GM23338 (cell line): ENCODE results near the gene DUSP19. TPM values are rescaled to one million over a fixed set of nuclear protein-coding genes. Genes with fewer than 3 reads are reported as not detected.

Source experiments
- ATAC-seq: fragments of 200-7000 bp; cut with Tn5 transposase; 3 replicates; pipeline ENCODE4 v1.9.1; 2020
- DNase-seq: peaks from one replicate; pipeline ENCODE4 v3.0.0-alpha.2; 2015; ENCODE audit warnings: low spot score
- H2AFZ ChIP-seq: fragments of 200-600 bp; sonication (generic); 2 replicates; pipeline ENCODE4 v1.8.0; 2016; ENCODE audit warnings: antibody characterized with exemption, mild to moderate bottlenecking, moderate library complexity
- H3F3A ChIP-seq: fragments of 200-600 bp; sonication (generic); replicated peaks from 2 replicates; pipeline ENCODE4 v1.8.0; 2017; ENCODE audit warnings: antibody characterized with exemption, mixed run types, low read depth
- H3K27ac ChIP-seq: fragments of 200-600 bp; sonication (generic); 2 replicates; pipeline ENCODE4 v1.6.1; 2016; ENCODE audit warnings: low read depth
- H3K27me3 ChIP-seq: fragments of 200-600 bp; sonication (generic); 2 replicates; pipeline ENCODE4 v1.8.0; 2016; ENCODE audit warnings: mild to moderate bottlenecking, mixed run types, moderate library complexity; ENCODE audit not compliant: insufficient read depth
- H3K36me3 ChIP-seq: fragments of 200-600 bp; sonication (generic); 2 replicates; pipeline ENCODE4 v1.8.0; 2016; ENCODE audit warnings: mild to moderate bottlenecking; ENCODE audit not compliant: insufficient read depth
- H3K4me1 ChIP-seq: fragments of 200-600 bp; sonication (generic); 2 replicates; pipeline ENCODE4 v1.8.0; 2016; ENCODE audit warnings: mild to moderate bottlenecking, moderate library complexity; ENCODE audit not compliant: insufficient read depth
- H3K4me2 ChIP-seq: fragments of 200-600 bp; sonication (generic); 2 replicates; pipeline ENCODE4 v1.7.1; 2017; ENCODE audit warnings: mixed run types
- H3K4me3 ChIP-seq: fragments of 200-600 bp; sonication (generic); 2 replicates; pipeline ENCODE4 v1.6.1; 2016; ENCODE audit warnings: mixed run types
- H3K79me2 ChIP-seq: fragments of 200-600 bp; sonication (generic); replicated peaks from 2 replicates; pipeline ENCODE4 v1.8.0; 2017; ENCODE audit warnings: mild to moderate bottlenecking; ENCODE audit not compliant: insufficient read depth
- H3K9me2 ChIP-seq: fragments of 200-600 bp; sonication (generic); 2 replicates; pipeline ENCODE4 v1.8.0; 2017; ENCODE audit not compliant: insufficient read depth
- H4K20me1 ChIP-seq: fragments of 200-600 bp; sonication (generic); replicated peaks from 2 replicates; pipeline ENCODE4 v1.8.0; 2017; ENCODE audit warnings: mild to moderate bottlenecking; ENCODE audit not compliant: insufficient read depth
- H3K27ac Mint-ChIP-seq: 2 replicates; pipeline ENCODE4 v1.8.0; 2020; ENCODE audit warnings: inconsistent platforms, mild to moderate bottlenecking, moderate library complexity, mixed read lengths
- H3K27me3 Mint-ChIP-seq: 3 replicates; pipeline ENCODE4 v1.8.0; 2022; ENCODE audit warnings: low read depth, mild to moderate bottlenecking, moderate library complexity, mixed read lengths, inconsistent platforms; ENCODE audit not compliant: insufficient read depth, poor library complexity
- H3K36me3 Mint-ChIP-seq: 3 replicates; pipeline ENCODE4 v1.8.0; 2021; ENCODE audit warnings: low read depth, mild to moderate bottlenecking, inconsistent platforms, moderate library complexity, mixed read lengths
- H3K4me1 Mint-ChIP-seq: 3 replicates; pipeline ENCODE4 v1.8.0; 2020; ENCODE audit warnings: mild to moderate bottlenecking, inconsistent platforms, mixed read lengths
- H3K4me3 Mint-ChIP-seq: 3 replicates; pipeline ENCODE4 v1.8.0; 2021; ENCODE audit warnings: moderate library complexity, mild to moderate bottlenecking, inconsistent platforms, mixed read lengths
- H3K9me3 Mint-ChIP-seq: 3 replicates; pipeline ENCODE4 v1.8.0; 2020; ENCODE audit warnings: moderate library complexity, mild to moderate bottlenecking, inconsistent platforms, mixed read lengths
- EZH2phosphoT487 ChIP-seq: fragments of 200-600 bp; sonication (generic); IDR thresholded peaks from one replicate; pipeline ENCODE4 v1.8.1; 2018; ENCODE audit warnings: antibody characterized with exemption; ENCODE audit not compliant: unreplicated experiment
- JUNB ChIP-seq: IDR thresholded peaks from one replicate; pipeline ENCODE4 v1.6.1; 2016; ENCODE audit warnings: antibody characterized with exemption; ENCODE audit not compliant: unreplicated experiment
- NANOG ChIP-seq: IDR thresholded peaks from 2 replicates; pipeline ENCODE4 v1.6.1; 2016; ENCODE audit warnings: antibody characterized with exemption, borderline replicate concordance
- ZNF331 ChIP-seq: fragments of 250-450 bp; sonication (Bioruptor Pico); IDR thresholded peaks from 2 replicates; pipeline ENCODE4 v1.5.0; 2020; ENCODE audit warnings: low read depth, mild to moderate bottlenecking, moderate library complexity
- polyA plus RNA-seq: library from polyadenylated mRNA; unstranded; fragments of >200 nt; fragmentation: Nextera tagmentation; extraction: Ambion mirVana; gene quantifications from 2 replicates; pipeline ENCODE4 v1.2.1, GENCODE V29; 2016
- total RNA-seq: library from RNA; depleted of rRNA; stranded (reverse); fragments of >200 nt; shearing (Covaris generic); gene quantifications from 2 replicates; pipeline ENCODE4 v1.2.3, GENCODE V29; 2014
- TF ChIP-seq, protein P1 (sequence below), 2 experiments: fragments of 200-600 bp in 1 of 2; sonication (generic) in 1 of 2; conservative IDR thresholded peaks; 2 replicates each; pipeline versions ENCODE4 v1.5.1 to v1.6.1; 2016 to 2017; ENCODE audit warnings: antibody characterized with exemption in 2 of 2, low read depth in 2 of 2, mild to moderate bottlenecking in 2 of 2, moderate library complexity in 1 of 2
- TF ChIP-seq, protein P2 (sequence below): IDR thresholded peaks from 2 replicates; pipeline ENCODE4 v1.6.1; 2016; ENCODE audit warnings: antibody characterized with exemption
- TF ChIP-seq, protein P3 (sequence below): fragments of 250-450 bp; sonication (Bioruptor Pico); IDR thresholded peaks from 2 replicates; pipeline ENCODE4 v1.5.0; 2020; ENCODE audit warnings: mild to moderate bottlenecking, moderate library complexity

Gene DUSP19
- total and polyA plus RNA-seq, 2 experiments from 2014 or later = 1.9 to 2.8 TPM

GRCh38 chr2:183079139-183079775, 710 bp downstream of the DUSP19 start:
- H3K27ac Mint-ChIP-seq = peak overlapping the region; percentile 91
- Histone ChIP-seq H3K4me1 (peaks cover 15% of the 10 kb centered on the region), H3K9me2 (no peaks in the 10 kb centered on the region), H3K4me2 (peak overlapping the region; percentile 69), H4K20me1 (no peaks in the 10 kb centered on the region), H3K27me3 (no peaks in the 10 kb centered on the region), H3K4me3 (peak overlapping the region; percentile 49), H2AFZ (peak overlapping the region; percentile 25; the same call in 1 of the 2 replicates), H3K36me3 (no peaks in the 10 kb centered on the region), H3F3A (no peaks in the 10 kb centered on the region), H3K79me2 (no peaks in the 10 kb centered on the region), H3K27ac (peak overlapping the region; percentile 55)
- peaks cover 19% of the 10 kb centered on the region for H3K4me1 Mint-ChIP-seq
- H3K4me3 Mint-ChIP-seq = peak overlapping the region; percentile 87
- H3K9me3 Mint-ChIP-seq = no peaks in the 10 kb centered on the region
- TF ChIP-seq EZH2phosphoT487 = no peak
- TF ChIP-seq, protein P1, sequence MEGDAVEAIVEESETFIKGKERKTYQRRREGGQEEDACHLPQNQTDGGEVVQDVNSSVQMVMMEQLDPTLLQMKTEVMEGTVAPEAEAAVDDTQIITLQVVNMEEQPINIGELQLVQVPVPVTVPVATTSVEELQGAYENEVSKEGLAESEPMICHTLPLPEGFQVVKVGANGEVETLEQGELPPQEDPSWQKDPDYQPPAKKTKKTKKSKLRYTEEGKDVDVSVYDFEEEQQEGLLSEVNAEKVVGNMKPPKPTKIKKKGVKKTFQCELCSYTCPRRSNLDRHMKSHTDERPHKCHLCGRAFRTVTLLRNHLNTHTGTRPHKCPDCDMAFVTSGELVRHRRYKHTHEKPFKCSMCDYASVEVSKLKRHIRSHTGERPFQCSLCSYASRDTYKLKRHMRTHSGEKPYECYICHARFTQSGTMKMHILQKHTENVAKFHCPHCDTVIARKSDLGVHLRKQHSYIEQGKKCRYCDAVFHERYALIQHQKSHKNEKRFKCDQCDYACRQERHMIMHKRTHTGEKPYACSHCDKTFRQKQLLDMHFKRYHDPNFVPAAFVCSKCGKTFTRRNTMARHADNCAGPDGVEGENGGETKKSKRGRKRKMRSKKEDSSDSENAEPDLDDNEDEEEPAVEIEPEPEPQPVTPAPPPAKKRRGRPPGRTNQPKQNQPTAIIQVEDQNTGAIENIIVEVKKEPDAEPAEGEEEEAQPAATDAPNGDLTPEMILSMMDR (conservative IDR thresholded peaks at IDR 0.05; ENCODE audit: low read depth in 2 of 2) = no peak
- no peak for DNase-seq
- no peaks in the 10 kb centered on the region for H3K36me3 Mint-ChIP-seq
- no peak for ATAC-seq
- H3K27me3 Mint-ChIP-seq = peaks cover 2% of the 10 kb centered on the region

DNA sequence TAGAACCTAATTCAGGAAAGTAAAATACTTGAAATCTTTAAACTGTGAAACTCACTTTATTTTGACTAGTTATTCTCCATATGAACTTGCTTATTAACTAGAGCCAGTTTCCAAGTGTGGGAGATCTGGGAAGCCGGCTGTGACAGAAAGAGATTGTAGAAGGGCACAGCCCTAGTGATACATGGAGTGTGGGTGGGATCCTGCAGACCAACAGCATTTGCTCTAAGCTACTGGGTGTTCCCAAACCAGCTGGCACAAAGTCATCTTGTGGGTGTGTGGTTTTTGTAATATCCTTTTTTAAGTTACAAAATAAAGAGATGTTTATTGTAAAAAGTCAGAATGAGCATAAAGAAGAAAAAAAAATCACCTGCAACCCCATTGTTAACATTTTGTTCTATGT, 3.4 kb downstream of the DUSP19 start:
- Mint-ChIP-seq H3K27ac (no peak overlapping the region), H3K9me3 (no peaks in the 10 kb centered on the region), H3K4me1 (peaks cover 19% of the 10 kb centered on the region), H3K4me3 (no peak overlapping the region), H3K36me3 (no peaks in the 10 kb centered on the region), H3K27me3 (peaks cover 2% of the 10 kb centered on the region)
- H3K27ac ChIP-seq = no peak overlapping the region
- no peak overlapping the region for H3K4me2 ChIP-seq
- no peaks in the 10 kb centered on the region for H4K20me1 ChIP-seq
- H3K4me3 ChIP-seq = no peak overlapping the region
- H2AFZ ChIP-seq = no peak overlapping the region
- H3K9me2 ChIP-seq = no peaks in the 10 kb centered on the region
- ATAC-seq (no peak), DNase-seq (no peak)
- no peaks in the 10 kb centered on the region for H3K79me2 ChIP-seq
- H3F3A ChIP-seq = no peaks in the 10 kb centered on the region; the same call in 1 of the 2 replicates
- H3K4me1 ChIP-seq = peaks cover 15% of the 10 kb centered on the region
- no peaks in the 10 kb centered on the region for H3K27me3 ChIP-seq
- H3K36me3 ChIP-seq = no peaks in the 10 kb centered on the region
- TF ChIP-seq ZNF331 (no peak), NANOG (no peak), JUNB (no peak)
- TF ChIP-seq, protein P2, sequence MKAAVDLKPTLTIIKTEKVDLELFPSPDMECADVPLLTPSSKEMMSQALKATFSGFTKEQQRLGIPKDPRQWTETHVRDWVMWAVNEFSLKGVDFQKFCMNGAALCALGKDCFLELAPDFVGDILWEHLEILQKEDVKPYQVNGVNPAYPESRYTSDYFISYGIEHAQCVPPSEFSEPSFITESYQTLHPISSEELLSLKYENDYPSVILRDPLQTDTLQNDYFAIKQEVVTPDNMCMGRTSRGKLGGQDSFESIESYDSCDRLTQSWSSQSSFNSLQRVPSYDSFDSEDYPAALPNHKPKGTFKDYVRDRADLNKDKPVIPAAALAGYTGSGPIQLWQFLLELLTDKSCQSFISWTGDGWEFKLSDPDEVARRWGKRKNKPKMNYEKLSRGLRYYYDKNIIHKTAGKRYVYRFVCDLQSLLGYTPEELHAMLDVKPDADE = no peak
- TF ChIP-seq, protein P3, sequence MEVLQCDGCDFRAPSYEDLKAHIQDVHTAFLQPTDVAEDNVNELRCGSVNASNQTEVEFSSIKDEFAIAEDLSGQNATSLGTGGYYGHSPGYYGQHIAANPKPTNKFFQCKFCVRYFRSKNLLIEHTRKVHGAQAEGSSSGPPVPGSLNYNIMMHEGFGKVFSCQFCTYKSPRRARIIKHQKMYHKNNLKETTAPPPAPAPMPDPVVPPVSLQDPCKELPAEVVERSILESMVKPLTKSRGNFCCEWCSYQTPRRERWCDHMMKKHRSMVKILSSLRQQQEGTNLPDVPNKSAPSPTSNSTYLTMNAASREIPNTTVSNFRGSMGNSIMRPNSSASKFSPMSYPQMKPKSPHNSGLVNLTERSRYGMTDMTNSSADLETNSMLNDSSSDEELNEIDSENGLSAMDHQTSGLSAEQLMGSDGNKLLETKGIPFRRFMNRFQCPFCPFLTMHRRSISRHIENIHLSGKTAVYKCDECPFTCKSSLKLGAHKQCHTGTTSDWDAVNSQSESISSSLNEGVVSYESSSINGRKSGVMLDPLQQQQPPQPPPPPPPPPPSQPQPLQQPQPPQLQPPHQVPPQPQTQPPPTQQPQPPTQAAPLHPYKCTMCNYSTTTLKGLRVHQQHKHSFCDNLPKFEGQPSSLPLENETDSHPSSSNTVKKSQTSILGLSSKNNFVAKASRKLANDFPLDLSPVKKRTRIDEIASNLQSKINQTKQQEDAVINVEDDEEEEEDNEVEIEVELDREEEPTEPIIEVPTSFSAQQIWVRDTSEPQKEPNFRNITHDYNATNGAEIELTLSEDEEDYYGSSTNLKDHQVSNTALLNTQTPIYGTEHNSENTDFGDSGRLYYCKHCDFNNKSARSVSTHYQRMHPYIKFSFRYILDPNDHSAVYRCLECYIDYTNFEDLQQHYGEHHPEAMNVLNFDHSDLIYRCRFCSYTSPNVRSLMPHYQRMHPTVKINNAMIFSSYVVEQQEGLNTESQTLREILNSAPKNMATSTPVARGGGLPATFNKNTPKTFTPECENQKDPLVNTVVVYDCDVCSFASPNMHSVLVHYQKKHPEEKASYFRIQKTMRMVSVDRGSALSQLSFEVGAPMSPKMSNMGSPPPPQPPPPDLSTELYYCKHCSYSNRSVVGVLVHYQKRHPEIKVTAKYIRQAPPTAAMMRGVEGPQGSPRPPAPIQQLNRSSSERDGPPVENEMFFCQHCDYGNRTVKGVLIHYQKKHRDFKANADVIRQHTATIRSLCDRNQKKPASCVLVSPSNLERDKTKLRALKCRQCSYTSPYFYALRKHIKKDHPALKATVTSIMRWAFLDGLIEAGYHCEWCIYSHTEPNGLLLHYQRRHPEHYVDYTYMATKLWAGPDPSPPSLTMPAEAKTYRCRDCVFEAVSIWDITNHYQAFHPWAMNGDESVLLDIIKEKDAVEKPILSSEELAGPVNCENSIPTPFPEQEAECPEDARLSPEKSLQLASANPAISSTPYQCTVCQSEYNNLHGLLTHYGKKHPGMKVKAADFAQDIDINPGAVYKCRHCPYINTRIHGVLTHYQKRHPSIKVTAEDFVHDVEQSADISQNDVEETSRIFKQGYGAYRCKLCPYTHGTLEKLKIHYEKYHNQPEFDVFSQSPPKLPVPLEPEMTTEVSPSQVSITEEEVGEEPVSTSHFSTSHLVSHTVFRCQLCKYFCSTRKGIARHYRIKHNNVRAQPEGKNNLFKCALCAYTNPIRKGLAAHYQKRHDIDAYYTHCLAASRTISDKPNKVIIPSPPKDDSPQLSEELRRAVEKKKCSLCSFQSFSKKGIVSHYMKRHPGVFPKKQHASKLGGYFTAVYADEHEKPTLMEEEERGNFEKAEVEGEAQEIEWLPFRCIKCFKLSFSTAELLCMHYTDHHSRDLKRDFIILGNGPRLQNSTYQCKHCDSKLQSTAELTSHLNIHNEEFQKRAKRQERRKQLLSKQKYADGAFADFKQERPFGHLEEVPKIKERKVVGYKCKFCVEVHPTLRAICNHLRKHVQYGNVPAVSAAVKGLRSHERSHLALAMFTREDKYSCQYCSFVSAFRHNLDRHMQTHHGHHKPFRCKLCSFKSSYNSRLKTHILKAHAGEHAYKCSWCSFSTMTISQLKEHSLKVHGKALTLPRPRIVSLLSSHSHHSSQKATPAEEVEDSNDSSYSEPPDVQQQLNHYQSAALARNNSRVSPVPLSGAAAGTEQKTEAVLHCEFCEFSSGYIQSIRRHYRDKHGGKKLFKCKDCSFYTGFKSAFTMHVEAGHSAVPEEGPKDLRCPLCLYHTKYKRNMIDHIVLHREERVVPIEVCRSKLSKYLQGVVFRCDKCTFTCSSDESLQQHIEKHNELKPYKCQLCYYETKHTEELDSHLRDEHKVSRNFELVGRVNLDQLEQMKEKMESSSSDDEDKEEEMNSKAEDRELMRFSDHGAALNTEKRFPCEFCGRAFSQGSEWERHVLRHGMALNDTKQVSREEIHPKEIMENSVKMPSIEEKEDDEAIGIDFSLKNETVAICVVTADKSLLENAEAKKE (CRISPR knock-in tag) = no peak
